ENCODE results near the gene NBPF4.
"Not testable (repeated sequence)": the region's sequence is repeated elsewhere in the genome, so short reads cannot be mapped to it uniquely, and the experiment has no call there.

The NBPF4 gene, protein sequence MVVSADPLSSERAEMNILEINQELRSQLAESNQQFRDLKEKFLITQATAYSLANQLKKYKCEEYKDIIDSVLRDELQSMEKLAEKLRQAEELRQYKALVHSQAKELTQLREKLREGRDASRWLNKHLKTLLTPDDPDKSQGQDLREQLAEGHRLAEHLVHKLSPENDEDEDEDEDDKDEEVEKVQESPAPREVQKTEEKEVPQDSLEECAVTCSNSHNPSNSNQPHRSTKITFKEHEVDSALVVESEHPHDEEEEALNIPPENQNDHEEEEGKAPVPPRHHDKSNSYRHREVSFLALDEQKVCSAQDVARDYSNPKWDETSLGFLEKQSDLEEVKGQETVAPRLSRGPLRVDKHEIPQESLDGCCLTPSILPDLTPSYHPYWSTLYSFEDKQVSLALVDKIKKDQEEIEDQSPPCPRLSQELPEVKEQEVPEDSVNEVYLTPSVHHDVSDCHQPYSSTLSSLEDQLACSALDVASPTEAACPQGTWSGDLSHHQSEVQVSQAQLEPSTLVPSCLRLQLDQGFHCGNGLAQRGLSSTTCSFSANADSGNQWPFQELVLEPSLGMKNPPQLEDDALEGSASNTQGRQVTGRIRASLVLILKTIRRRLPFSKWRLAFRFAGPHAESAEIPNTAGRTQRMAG

DNA sequence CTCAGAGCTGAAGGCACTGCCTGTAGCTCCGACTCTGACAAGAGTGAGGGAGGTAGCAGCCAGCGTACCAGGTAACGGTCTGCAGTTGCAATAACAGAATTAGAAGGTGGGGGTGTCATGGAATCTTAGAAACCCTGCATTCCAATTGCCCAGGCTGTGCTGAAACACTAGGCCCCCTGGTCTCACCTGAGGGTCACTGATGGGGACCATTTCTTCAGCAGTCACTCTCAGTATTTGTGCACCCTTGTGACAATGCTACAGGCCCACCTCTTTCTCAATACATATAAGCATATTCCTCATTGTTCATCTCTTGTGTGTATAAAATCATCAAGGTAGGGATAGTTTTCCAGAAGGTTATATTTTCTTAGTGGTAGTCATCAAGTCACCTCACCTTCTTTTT is at the start of gene NBPF4:
Gene NBPF4, minus strand, starts transcription at position 101 of the 400 bp plus-strand sequence. CDS start 315 bp downstream, outside the sequence.
- DNase-seq (ENCODE audit: low read depth); H3K4me3 ChIP-seq (replicated peaks; ENCODE audit: low read depth, low read length): not testable (repeated sequence)

DNA sequence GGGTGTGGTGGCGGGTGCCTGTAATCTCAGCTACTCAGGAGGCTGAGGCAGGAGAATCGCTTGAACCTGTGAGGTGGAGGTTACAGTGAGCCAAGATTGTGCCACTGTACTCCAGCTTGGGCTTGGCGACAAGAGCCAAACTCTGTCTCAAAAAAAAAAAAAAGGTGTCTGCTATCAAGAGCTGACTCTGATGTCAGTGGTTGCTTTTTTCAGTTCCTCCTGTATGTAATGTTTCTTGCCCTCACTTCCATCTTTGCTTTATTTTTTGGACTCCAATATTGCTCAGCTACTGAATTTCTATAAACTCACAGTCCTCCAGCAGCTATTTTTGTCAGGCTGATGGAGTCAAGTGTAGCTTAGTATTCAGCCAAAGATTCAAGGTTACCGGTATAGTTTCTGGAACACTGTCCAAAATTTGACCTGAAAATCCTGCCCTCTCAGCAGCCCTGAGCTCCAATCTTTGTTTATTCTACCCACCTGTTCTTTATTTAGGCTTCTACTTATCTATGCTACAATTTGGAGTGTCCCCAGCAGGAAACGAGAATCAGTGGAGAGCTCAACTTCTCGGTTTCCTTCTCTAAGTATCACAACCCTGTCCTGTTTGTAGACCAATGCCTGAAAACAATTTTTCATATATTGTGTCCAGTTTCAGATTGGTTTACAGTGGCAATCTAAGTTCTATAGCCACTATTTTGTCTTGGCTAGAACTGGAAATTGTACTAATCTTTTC is 38.8 kb upstream of the NBPF4 start:
- H3K4me3 ChIP-seq (replicated peaks; ENCODE audit: low read depth, low read length); DNase-seq (ENCODE audit: low read depth): not testable (repeated sequence)

DNA sequence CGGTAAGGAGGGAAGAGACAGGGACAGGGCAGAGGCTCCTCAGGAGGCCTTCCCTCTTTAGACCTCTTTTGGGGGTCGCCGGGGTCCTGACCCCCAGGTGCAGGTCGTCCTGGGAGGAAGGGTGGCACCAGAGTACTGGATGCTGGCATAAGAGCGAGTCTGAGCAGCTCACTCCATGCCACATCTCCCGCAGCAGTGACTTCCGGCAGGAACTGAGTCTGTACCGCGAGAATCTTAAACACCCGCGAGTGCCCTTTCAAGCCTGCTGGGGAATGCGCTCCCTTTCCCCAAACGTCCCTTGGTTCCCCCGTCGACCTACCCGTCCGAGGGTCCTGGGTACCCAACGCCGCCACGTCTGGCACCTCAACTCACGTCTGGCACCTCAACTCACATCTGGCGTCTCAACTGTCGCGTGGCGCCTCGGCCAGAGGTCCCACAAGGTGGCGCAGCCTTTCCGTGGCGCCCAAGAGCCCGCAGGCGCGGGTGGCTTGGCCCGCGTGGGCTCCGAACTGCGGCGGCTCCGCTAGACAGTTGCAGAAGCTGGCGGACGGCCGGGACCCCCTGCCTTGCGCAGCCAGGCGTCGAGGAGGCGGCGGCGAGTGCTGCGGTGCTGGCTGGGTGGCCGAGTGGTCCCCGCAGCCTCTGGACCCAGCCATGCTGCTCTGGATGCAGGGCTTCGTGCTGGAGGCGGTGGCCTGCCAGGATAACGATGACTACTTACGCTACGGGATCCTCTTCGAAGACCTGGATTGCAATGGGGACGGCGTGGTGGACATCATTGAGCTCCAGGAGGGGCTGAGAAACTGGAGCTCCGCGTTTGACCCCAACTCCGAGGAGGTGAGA is 28.8 kb upstream of the NBPF4 start:
- not testable (repeated sequence) for H3K4me3 ChIP-seq (replicated peaks; ENCODE audit: low read depth, low read length); DNase-seq (ENCODE audit: low read depth)

DNA sequence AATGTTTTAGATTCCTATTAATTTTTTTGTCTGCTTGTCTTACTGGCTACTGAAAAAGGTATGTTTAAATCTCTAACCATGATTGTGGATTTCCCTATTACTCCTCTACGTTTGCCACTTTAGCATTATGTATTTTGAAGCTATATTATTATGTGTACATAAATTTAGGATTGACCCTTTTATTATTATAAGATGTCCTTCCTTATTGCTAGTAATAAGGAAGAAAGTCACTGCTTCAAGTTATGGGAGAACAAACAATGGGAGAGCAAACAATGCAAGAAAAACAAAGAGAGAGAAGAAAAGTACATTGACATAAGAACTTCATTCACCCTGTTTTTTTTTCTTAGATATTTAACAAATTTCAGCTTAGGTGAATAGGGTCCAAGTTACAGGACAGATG is 23.2 kb upstream of the NBPF4 start:
- not testable (repeated sequence) for H3K4me3 ChIP-seq (replicated peaks; ENCODE audit: low read depth, low read length); DNase-seq (ENCODE audit: low read depth)

DNA sequence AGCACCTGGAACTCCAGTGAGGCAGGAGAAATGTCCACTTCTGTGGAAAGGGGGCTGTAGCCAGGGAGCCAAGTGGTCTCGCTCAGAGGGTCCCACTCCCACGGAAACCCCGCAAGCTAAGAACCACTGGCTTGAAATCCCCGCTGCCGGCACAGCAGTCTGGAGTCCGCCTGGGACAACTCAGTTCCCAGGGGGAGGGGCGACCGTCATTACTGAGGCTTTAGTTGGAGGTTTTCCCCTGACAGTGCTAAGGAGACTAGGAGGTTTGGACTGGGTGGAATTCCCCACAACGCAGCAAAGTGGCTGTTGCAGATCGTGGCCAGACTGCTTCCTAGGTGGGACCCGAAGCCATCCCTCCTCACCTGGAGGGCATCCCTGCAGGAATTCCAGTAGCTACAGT is 18.1 kb upstream of the NBPF4 start:
- H3K4me3 ChIP-seq (replicated peaks; ENCODE audit: low read depth, low read length); DNase-seq (ENCODE audit: low read depth): not testable (repeated sequence)

DNA sequence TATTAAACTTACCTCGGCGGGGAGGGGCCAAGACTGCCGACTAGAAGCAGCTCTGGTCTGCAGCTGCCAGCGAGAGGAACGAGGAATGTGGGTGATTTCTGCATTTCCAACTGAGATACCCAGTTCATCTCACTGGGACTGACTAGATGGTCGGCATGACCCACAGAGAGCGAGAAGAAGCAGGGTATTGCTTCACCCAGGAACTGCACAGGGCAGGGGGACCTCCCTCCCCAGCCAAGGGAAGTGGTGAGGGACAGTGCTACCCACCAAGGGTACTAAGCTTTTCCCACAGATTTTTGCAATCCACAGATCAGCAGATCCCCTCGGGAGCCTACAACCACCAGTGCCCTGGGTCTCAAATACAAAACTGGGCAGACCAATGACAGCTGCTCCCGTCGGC is 17.6 kb upstream of the NBPF4 start:
- not testable (repeated sequence) for DNase-seq (ENCODE audit: low read depth)

DNA sequence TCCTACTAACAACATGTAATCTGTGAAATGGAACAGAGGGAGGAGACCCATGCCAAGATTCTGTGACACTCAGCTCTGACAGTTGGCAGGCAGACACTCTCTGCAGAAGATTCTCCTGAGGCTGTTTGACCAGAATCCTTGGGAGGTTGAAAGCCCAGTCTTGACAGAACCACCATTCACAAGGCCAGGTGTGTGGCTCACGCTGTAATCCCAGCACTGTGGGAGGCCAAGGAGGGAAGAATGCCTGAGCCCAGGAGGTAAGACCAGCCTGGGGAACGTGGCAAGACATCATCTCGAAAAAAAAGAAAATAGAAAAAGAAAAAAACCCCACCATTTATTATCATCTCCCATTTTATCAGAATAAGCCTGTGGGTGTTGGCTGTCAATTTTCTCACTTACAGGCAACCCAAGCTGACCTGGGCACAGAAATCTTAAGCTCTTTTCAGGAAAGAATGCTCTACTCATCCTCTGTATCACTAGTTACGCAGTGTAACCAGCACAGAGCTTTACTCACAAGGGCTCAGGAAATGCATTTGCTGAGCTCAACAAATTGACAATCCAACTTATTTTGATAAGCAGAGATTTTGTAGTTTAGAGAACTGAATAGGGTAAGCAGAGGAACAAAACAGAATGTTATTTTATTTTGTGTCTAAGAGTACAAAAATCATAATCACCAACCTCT is 16.8 kb upstream of the NBPF4 start:
- not testable (repeated sequence) for DNase-seq (ENCODE audit: low read depth); H3K4me3 ChIP-seq (replicated peaks; ENCODE audit: low read depth, low read length)

More for the DNA sequence above, 17.6 kb upstream of the NBPF4 start:
- not testable (repeated sequence) for H3K4me3 ChIP-seq (replicated peaks; ENCODE audit: low read depth, low read length)

DNA sequence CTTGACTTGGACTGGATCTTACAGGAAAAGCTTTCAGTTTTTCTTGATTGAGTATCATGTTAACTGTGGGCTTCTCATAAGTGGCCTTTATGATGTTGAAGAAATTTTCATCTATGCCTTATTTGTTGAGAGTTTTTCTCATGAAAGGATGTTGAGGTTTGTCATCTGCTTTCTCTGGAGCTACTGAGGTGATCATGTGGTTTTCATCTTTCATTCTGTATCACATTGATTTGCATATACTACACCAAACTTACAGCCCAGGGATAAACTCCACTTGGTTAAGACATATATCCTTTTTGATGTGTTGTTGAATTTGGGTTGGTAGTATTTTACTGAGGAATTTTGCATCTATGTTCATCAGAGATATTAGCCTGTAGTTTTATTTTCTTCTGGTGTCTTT is 11.6 kb upstream of the NBPF4 start:
- H3K4me3 ChIP-seq (replicated peaks; ENCODE audit: low read depth, low read length); DNase-seq (ENCODE audit: low read depth): not testable (repeated sequence)

DNA sequence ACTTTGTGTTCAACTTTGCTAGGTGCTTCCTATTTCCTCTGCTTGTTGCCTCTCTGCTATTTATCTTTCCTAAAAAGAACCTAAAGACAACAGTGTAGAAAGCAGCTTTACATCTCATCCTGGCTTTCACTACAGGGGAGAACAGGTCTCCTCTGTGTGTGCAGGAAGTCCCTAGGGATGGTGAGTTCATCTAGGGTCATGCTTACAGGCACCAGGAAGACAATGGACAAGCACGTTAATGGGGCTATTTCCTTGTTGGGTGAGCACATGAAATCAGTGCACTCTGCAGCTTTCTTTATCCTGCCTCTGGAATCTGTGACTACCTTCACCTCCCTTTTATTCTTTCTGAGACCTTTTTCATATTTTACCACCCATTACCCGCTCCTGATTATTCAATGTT is 4.5 kb downstream of the NBPF4 start:
- H3K4me3 ChIP-seq (replicated peaks; ENCODE audit: low read depth, low read length); DNase-seq (ENCODE audit: low read depth): not testable (repeated sequence)

DNA sequence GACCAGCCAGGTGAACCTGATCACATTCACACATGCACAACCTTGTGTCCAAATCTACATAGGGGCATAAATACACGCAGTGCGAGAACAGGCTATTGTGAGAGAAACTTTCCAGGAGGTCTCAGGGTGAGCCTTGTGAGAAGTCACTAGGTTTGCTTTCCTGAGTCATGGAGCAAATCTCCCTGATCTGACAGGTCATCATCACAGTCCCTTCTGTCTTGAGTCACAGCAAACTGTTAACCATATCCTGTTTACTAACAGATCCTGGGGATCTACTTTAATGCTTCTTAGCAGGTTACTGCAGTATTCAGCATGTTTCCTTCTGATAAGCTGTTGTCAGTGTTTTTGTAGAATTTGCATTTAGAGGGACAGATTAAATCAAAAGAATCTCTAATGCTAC is 8.6 kb downstream of the NBPF4 start:
- not testable (repeated sequence) for H3K4me3 ChIP-seq (replicated peaks; ENCODE audit: low read depth, low read length); DNase-seq (ENCODE audit: low read depth)

DNA sequence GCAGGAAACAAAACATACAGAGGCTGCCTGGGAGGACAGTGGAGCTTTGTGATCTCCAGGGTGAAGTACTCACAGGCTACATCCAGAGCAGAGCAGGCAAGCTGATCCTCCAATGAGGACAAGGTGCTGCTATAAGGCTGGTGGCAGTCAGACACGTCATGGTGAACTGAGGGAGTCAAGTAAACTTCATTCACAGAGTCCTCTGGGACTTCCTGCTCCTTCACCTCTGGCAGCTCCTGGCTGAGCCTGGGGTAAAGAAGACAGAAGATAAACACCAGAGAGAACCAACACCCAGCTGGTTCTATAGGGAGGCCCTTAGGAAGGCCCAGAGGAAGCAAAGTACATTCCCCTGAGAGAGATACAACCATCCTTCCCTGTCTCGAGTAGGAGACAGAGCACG is 11.7 kb downstream of the NBPF4 start:
- not testable (repeated sequence) for H3K4me3 ChIP-seq (replicated peaks; ENCODE audit: low read depth, low read length); DNase-seq (ENCODE audit: low read depth)

DNA sequence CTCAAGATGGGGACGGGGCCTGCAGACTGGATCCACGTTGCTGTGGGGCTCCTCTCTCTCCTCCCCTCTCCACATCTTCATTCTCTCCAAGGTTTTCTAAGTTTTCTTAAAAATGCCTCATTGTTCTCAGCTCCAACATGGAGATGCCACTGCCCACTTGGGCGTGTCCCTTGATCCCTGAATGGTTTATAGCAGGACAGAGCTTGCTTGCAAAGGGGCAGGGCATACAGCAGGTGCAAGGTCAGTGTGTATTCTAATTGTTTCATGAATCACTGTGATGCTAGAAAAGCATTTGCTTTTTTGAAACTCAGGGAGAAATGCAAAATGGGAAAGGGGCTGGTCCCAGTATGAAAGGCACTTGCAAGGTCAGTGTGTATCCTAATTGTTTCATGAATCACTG is 13.9 kb downstream of the NBPF4 start:
- DNase-seq (ENCODE audit: low read depth); H3K4me3 ChIP-seq (replicated peaks; ENCODE audit: low read depth, low read length): not testable (repeated sequence)

DNA sequence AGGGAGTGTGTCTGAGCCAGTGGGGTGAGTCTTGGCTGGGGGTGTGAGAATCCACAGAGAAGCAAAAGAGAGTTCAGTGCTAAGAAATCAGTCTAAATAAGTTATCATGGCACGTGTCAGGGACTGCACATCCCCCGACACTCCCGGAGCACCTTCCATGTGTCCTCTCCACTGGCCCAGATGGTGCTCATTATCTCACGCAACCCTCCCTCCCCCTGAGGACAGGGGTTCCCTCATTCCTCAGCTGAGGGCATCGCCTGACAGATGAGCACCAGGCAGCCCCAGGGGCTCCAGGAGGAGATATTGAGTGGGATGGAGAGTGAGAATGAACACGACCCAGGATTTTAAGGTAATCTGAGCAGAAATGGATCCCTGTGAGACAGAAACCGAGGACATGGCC is 16.1 kb downstream of the NBPF4 start:
- not testable (repeated sequence) for H3K4me3 ChIP-seq (replicated peaks; ENCODE audit: low read depth, low read length); DNase-seq (ENCODE audit: low read depth)

DNA sequence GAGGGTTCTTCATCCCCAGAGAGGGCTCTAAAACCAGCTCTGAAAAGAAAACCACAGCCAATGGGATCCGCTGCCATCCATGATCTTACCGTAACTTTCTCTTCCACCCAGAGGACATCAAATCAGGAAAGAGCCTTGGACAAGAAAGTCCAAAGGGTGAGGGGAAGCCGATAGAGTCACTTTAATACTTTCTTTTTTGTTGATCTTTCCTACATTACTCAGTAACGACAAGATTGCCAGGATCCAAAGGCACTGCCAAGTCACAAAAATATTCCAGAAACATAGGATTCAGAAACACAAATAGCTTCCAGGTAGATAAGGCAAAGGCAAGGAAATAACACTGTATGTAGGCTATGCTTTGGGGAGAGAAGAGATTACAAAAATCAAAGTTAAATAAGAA is 17.0 kb downstream of the NBPF4 start:
- not testable (repeated sequence) for DNase-seq (ENCODE audit: low read depth); H3K4me3 ChIP-seq (replicated peaks; ENCODE audit: low read depth, low read length)

DNA sequence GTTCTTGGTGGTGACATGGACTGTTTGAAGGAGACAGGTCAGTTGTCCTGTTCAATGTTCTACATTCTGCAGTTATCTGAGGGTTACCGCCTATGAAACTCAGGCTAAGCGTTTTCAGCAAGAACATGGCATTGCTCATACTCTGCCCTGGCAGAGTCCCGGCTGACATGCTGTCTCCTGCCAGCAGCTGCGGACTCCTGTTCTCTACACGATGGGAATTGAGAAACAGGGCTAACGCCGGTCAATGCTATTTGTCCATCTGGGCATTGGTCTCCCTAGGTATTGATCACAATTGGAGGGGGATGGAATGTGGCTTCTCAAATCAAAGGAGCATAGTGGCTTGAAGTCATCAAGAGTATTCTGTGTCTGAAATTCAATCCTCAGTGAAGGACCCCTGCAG is 20.6 kb downstream of the NBPF4 start:
- H3K4me3 ChIP-seq (replicated peaks; ENCODE audit: low read depth, low read length); DNase-seq (ENCODE audit: low read depth): not testable (repeated sequence)

DNA sequence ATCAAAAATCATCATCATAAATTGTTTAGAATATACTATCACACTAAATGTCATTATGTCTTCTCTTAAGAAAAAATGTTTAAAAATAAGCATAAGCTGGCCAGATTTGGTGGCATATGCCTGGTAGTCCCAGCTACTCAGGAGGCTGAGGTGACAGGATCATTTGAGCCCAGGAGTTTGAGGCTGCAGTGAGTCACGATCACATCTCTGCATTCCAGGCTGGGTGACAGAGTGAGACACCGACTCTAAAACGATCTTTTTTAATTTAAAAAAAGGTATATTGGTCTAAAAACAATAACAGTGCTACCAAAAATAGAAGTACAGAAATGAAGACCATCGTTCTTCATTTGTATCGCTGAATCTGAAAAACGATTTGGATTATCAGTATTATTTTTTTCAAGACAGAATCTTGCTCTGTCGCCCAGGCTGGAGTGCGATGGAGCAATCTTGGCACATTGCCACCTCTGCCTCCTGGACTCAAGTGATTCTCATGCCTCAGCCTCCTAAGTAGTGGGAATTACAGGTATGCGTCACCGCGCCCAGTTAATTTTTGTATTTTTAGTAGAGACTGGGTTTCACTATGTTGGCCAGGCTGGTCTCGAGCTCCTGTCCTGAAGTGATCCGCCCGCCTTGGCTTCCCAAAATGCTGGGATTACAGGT is 26.2 kb downstream of the NBPF4 start:
- DNase-seq (ENCODE audit: low read depth); H3K4me3 ChIP-seq (replicated peaks; ENCODE audit: low read depth, low read length): not testable (repeated sequence)

DNA sequence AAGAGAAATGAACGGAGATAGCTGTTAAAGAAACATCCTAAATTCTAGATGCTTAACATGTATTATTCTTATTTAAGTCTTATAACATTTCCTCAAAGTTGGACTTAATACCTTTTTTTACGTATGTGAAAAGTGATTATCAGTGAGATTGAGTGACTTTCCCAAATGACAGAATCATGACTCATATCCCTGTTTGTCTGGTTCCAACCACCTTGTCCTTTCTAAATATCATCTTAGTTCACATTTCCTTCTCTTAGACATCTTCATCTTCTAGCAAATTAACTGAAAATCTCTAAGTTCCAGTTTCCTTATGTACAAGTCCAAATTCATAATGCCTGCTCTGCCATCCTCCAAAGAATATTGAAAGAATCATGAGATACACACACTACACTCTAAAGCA is 26.9 kb downstream of the NBPF4 start:
- DNase-seq (ENCODE audit: low read depth): not testable (repeated sequence)

More for the DNA sequence above, 26.9 kb downstream of the NBPF4 start:
- H3K4me3 ChIP-seq (replicated peaks; ENCODE audit: low read depth, low read length): not testable (repeated sequence)
